HUDEP-2 (cell line): ENCODE data around the gene PLPPR3.
A peak's percentile ranks its signal among the peaks of the same experiment; 100 is the strongest.

Source experiments
- DNase-seq, 76 experiments: peaks; one replicate each; lab custom pipeline; 2025; ENCODE audit not compliant: unreplicated experiment in 76 of 76; lab: John Stamatoyannopoulos, UW

The PLPPR3 gene

DNA sequence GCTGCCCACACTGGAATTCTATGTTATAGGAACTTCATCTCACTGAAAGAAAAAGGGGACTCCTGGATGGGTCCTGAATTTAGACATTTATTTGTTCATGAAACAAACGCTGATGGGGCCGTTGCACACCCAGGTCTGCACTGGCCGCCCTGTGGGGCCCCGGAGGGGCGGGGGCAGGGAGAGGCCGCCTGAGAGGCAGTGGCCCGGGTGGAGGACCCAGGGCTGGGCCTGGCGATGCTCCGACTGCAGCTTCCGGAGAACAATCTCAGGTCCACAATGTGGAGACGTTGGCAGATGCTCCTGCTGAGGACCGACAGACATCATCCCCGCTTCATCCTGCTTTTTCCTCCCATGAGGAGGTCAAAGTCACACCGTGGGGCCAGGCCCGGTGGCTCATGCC, 40.8 kb downstream of the PLPPR3 start:
- DNase-seq = no peak

DNA sequence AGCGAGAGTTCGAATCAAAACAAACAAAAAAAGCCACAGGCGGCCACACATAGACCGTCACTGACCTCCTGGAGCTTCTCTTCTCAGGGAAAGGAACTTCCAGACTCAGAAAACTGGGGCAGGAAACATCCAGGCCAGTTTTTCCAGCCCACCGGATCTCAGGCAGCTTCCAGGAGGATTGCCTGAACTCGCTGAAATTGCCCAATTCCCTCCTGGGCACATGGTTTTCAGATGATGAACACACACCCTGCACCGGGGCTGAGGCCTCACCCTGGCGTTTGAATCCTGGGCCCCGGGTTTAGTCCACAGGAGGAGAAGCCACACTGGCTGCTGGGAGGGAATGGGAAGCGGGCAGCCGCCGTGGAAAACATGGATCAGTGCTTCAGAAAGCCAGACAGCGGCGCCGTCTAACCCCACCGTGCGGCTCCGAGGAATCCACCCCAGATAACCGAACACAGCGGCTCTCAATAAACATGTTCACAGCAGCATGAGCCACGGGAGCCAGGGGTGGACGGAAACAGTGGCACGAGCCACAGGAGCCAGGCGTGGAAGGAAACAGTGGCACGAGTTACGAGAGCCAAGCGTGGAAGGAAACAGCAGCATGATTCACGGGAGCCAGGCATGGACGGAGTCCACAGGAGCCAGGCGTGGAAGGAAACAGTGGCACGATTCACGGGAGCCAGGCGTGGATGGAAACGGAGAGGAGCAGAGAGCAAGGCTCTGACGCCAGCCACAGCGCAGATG, 42.7 kb downstream of the PLPPR3 start:
- no peak for DNase-seq

DNA sequence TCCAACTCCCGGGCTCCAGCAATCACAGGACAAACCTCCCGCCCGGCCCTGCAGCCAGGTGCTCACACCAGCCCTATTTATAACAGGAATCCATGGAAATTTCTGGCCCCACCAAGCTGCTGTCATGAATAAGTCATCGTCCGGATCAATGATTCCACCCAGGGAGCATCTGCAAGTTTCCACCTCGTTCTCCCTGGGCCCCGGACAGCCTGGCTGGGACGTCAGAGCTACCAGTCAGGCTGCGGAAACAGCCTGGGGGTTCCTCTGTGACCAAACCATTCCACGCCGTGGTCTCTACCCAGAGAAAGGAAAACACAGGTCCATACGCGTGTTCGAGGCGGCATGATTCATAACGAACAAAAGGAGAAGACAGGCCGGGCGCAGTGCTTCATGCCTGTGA, 45.2 kb downstream of the PLPPR3 start:
- no peak for DNase-seq

DNA sequence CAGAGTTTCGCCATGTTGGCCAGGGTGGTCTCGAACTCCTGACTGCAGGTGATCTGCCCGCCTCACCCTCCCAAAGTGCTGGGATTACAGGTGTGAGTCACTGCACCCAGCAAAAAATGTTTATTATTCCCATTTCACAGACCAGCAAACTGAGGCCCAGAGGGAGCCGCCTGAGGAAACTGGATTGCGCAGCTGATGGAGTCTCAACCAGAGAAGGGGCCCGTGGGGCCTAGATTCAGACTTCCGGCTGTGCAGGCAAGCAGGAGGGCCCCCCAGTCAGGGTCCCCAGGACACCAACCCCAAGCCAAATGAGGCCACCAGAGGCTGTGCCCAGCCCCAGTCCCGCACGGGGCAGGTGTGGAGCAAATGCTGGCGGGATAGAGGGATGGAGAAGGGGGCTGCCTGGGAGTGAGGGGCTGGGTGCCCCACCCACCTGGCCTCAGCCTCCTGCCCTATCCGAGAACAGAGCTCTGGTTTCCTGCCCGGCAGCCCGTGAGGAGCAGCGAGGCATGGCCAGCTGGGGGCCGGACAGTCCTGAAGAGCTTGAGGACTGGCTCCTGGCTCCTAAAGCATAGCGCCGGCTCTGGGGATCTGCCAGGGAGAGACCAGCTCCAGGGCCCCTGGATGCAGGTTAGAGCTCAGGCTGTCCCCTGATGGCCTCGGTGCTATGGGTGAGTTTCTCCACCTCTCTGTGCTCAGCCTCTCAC, 48.9 kb downstream of the PLPPR3 start:
- no peak for DNase-seq

DNA sequence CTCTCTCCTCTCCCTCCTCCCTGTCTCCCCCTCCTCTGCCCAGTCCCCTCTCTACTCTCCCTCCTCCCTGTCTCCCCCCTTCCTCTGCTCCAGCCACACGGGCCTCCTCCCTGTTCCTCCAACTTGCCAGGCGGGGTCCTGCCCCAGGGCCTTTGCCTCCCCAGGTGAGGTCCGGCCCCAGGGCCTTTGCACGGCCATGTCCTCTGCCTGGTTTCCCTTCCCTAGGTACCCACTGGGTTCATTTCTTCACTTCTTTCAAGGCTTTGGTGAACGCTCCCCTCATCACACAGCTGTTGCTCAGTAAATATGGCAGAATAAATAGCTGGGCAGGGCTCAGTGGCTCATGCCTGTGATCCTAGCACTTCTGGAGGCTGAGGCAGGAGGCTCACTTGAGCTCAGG, 49.7 kb downstream of the PLPPR3 start:
- DNase-seq = no peak

DNA sequence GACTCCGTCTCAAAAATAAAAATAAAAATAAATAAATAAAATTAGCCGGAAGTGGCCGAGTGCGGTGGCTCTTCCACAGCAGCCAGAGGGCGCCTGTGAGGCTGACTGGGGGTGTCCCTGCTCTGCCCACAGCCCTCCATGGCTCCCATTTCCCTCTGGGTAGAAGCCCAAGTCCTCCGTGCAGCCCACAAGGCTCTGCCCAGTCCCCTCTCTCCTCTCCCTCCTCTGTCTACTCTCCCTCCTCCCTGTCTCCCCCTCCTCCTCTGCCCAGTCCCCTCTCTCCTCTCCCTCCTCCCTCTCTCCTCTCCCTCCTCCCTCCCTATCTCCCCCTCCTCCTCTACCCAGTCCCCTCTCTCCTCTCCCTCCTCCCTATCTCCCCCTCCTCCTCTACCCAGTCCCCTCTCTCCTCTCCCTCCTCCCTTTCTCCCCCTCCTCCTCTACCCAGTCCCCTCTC, 50.4 kb downstream of the PLPPR3 start:
- peak in 61 of 76 experiments; percentile 24 to 85 (median 62) for DNase-seq

DNA sequence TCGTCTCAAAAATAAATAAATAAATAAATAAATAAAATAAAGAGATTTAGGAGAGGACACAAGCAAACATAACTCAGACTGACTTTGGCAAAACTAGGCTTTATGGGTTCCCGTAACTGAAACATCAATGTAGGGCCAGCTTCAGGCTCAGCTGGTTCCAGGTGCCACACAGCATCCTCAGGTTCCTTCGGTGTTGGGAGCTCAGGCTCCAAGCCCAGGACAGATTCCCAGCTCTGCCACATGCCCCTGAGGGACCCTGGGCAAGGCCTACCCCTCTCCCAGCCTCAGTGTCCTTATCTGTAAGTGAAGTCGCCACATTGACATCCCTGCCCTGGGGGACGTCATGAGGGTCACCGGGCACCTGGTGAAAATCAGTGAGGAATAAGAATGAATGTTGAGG, 52.1 kb downstream of the PLPPR3 start:
- no peak for DNase-seq

DNA sequence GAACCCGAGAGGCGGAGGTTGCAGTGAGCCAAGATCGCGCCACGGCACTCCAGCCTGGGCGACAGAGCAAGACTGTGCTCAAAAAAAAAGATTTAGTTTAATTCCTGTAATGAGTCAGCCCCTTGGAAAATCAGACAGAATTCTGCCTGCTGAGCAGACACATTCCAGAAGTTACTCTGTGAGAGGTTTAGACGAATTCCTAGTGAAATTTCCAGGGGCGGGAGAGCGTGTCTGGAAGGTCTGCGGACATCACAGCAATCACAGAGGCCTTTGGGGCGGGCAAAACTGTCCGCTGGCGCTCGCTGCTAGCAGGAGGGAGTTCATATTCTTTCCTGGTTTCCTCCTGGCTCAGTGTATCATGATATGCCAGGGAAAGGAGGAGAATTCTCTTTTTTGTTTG, 53.3 kb downstream of the PLPPR3 start:
- no peak for DNase-seq

DNA sequence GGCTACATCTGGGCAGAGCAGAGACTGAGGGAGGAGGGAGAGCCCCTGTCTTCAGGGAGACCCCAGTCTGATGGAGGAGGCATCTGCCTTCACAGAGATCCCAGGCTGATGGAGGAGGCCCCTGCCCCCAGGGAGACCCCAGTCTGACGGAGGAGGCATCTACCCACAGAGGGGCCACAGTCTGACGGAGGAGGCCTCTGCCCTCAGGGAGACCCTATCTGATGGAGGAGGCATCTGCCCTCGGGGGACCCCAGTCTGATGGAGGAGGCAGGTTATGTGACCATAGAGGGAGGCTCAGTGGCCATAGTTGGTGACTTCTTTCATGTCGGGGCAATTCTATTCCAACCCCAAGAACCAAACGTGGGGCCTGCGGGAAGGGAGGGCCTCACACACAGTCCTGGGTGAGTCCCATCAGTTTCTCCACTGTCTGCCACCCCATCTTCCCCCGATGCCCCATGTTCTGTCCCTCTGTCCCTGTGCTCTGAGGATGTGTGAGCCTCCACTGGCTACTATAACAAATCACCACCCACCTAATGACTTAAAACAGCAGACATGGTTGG, 56.5 kb downstream of the PLPPR3 start:
- DNase-seq = no peak

DNA sequence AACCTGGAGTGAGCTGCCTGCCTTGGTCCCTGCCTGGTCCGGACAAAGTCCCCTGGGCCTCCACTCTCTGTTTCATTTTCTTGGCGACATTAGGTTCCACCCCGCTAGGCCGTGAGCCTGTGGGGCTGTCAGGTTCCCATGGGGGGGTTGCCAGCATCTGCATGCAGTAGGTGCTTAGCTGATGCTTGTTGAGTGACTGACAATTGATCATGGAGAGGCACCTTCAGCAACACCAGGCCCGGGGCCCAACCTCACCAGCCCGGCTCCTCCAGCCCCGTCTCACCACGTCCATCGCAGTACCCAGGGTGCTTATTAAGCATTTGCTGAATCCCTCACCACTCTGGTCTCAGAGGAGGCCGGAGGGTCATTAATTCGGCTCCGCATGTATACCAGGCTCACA, 57.5 kb downstream of the PLPPR3 start:
- DNase-seq = no peak

DNA sequence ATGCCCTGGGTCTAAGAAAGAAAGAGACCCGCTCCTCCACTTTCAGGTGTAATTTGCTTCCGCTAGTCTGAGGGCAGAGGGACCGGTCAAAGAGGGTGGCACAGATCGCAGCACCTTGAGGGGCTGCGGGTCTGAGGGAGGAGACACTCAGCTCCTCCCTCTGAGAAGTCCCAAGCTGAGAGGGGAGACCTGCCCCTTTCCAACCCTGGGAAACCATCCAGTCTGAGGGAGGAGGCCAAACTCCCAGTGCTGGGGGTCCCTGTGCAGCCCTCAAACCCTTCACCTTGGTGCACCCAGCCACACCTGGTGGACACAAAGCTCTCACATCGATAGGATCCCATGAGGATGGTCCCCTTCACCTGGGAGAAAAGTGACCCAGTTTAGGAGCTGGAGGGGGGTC, 57.9 kb downstream of the PLPPR3 start:
- DNase-seq = no peak

DNA sequence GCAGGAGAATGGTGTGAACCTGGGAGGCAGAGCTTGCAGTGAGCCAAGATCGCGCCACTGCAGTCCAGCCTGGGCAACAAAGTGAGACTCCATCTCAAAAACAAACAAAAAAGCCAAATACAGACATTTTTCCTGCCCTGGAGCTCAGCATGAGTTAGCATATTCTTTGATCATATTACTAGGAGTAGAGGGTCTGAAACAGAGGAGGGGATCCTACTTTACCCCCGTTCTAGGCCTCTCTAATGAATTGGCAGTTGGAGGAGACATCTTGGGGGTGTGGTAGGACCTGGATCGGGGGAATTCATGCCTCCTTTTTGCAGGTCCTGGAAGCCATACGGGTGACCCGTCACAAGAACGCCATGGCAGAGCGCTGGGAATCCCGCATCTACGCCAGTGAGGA, 58.6 kb downstream of the PLPPR3 start:
- no peak for DNase-seq
